IMR-90 (cell line): Measurements from ENCODE around the gene RAD51D.

Source experiments
- CTCF ChIP-seq: conservative IDR thresholded peaks from 2 replicates; pipeline ENCODE4 v1.5.1; 2012; ENCODE audit warnings: mild to moderate bottlenecking, low read depth, low read length, improper control_type of control experiment
- ELK1 ChIP-seq: fragments of 150-350 bp; IDR thresholded peaks from 2 replicates; pipeline ENCODE4 v1.6.1; 2016; ENCODE audit warnings: low read depth, mild to moderate bottlenecking, low read length, moderate library complexity, borderline replicate concordance
- MAFK ChIP-seq: IDR thresholded peaks from 2 replicates; pipeline ENCODE4 v1.6.1; 2012; ENCODE audit warnings: low read depth, low read length, improper control_type of control experiment
- MXI1 ChIP-seq: IDR thresholded peaks from 2 replicates; pipeline ENCODE4 v1.6.1; 2012; ENCODE audit warnings: low read depth, mild to moderate bottlenecking, low read length, moderate library complexity, borderline replicate concordance
- POLR2A ChIP-seq: IDR thresholded peaks from 2 replicates; pipeline ENCODE4 v1.6.1; 2012; ENCODE audit warnings: mild to moderate bottlenecking, low read depth, low read length
- RCOR1 ChIP-seq: IDR thresholded peaks from 2 replicates; pipeline ENCODE4 v1.6.1; 2012; ENCODE audit warnings: mild to moderate bottlenecking, low read length, improper control_type of control experiment; ENCODE audit not compliant: insufficient replicate concordance
- RFX5 ChIP-seq: IDR thresholded peaks from 2 replicates; pipeline ENCODE4 v1.8.0; 2012; ENCODE audit warnings: low read depth, mild to moderate bottlenecking, low read length, moderate library complexity
- USF2 ChIP-seq: fragments of 150-350 bp; IDR thresholded peaks from 2 replicates; pipeline ENCODE4 v1.6.1; 2017; ENCODE audit warnings: mild to moderate bottlenecking, antibody characterized with exemption, low read length, low read depth

- TF ChIP-seq CTCF (no peak), ELK1 (no peak), POLR2A (no peak), RCOR1 (no peak), MXI1 (no peak), MAFK (no peak), USF2 (no peak), RFX5 (no peak)
These were observed 34.8 kb upstream of the RAD51D start for GRCh38 chr17:35154196-35155165.
